Measurements from ENCODE around the gene SEC22C.

Gene SEC22C

DNA sequence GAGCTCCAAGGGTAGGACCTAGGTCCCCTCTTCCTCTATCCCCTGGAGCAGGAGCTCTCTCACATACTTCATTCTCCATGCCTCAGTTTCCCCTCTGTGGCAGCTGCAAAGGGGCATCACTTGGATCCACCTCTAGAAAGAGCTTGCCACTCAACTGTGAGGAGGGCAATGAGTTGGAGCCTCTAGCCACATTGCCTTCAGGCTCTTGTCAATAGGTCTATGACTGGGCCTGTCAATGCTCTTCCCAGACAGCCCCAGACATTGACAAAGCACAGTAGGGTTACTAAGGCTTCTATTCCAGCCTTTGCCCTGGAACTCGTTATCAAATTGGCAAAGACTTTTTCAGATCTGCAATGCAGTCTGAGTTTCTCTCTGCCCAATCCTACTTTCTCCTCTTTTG is 83.7 kb downstream of the SEC22C start:
- DNase-seq (ENCODE audit: low read depth), result no peak
